Activated naive CD4-positive, alpha-beta T cell treated with anti-CD3 and anti-CD28 coated beads, Interleukin-2, amount 10 ng/mL, durations not matched to agents 5 hours and 36 hours (primary cell): ENCODE results near the gene CDK16. TPM values are rescaled to one million over a fixed set of nuclear protein-coding genes. Genes with fewer than 3 reads are reported as not detected.

Source experiments
- total RNA-seq, 2 experiments: library from RNA; stranded (reverse); gene quantifications; one replicate each; pipeline ENCODE4 v1.2.3, GENCODE V29; 2021

CDK16 gene
- total RNA-seq, result 10 to 100 TPM; 54.7 to 56.0 TPM

DNA sequence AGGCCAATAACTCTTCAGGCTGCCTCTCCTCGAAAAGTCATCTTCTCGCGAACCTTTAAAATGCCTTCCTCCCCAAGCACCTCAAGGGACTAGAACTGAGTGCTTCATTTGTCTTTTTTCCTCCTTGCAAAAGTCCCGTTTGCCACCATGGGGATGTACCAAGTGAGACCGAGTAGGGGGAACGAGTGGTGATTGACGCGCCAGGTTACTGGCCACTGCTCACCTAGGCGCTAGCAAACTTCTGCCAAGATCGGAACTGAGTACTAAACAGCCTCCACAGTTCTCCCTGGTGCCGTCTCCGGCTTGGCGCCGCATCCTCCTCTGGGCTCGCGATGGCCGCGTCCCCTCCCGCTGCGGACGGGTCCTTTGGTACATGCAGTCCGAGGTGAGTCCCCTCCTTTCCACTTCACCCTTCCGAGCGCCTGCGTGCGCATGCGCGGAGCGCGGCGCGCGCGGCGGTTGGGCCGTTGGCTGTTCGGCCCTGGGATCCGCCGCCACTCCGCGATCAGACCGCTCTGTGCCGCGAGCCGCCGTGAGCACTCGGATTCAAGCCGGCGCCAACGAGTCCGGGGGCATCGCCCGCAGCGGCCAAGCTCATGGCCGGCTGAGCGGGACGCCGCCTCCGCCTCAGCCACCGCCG lies at the start of gene CDK16:
TSS of gene CDK16 (plus strand) at position 402 of the 640 bp plus-strand sequence. CDS start 4,877 bp downstream, outside the sequence.

DNA sequence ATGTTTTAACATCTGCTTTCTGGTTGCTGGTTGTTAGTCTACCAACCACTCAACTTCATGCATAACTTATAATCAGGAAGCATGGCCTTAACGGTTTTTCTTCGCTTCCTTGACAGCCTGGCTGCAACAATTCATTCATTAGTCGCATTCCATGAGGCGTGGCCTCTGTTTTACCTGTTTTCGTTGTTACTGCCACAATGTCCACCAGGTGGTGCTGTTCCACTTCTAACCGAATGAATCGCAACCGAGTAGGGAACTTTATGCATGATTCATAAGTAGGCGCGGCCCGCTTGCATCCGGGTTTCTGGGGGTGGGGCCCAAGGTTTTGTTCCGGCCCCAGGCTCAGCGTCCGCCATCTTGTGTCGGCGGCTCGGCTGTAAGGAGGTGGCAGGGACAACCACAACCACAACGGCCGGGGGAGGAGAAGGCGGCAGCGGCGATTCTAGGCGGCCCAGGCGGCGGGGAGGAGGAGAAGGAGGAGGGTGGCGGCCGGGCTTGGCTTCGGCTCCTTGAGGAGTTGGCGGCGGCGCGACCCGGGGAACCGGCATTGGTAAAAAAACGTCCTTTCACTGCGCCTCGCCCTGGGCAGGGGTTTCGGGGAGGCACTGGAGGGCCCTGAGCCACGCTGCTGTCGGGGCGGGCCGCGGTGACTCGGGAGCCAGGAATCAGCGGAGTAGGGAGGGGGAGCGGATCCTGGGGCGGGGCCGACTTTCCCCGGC lies 24.8 kb upstream of the CDK16 start, which contains the start of gene UBA1:
TSS of gene UBA1 (plus strand) at position 355 of the 719 bp plus-strand sequence. CDS start 4,974 bp downstream, outside the sequence.

DNA sequence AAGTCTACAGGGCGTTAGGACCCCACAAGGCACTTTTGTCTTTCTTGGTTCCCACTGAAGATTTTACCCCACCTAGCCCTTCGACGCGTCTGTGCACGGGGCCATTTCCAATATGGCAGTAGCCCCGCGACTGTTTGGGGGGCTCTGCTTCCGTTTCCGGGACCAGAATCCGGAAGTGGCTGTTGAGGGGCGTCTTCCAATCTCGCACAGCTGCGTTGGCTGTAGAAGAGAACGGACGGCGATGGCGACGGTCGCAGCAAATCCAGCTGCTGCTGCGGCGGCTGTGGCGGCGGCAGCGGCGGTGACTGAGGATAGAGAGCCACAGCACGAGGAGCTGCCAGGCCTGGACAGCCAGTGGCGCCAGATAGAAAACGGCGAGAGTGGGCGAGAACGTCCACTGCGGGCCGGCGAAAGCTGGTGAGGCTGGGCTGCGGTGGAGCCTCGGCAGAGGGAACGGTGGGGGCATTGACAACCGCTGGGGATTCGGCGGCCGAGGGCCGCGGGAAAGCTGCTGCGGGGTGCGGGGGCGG lies 14.4 kb downstream of the CDK16 start, which contains the start of gene USP11:
TSS of gene USP11 (plus strand) at position 207 of the 530 bp plus-strand sequence. CDS start at position 242, 35 bp downstream.

Other genes with a start within 250 kb of the CDK16 start
- gene RGN, start 140.2 kb upstream of the CDK16 start, total RNA-seq, result not detected
- 10 to 100 TPM; 94.9 to 98.3 TPM for gene NDUFB11, start 74.0 kb upstream of the CDK16 start, total RNA-seq
- gene RBM10, start 73.5 kb upstream of the CDK16 start, total RNA-seq, result 10 to 100 TPM; 52.3 to 55.5 TPM
- gene UBA1, start 24.9 kb upstream of the CDK16 start, total RNA-seq, result 100 to 1,000 TPM; 165 TPM
- gene USP11, start 14.3 kb downstream of the CDK16 start, total RNA-seq, result 10 to 100 TPM; 30.5 to 31.8 TPM
- gene ZNF157, start 151.9 kb downstream of the CDK16 start, total RNA-seq, result under 1 TPM; 0.28 to 0.48 TPM